KMS-11 (cell line): Measurements from ENCODE around the gene FOCAD.

Experiments
- H2AFZ ChIP-seq: fragments of 200-600 bp; sonication (generic); 2 replicates; pipeline ENCODE4 v1.6.1; 2016; ENCODE audit warnings: antibody characterized with exemption, mixed run types, low read depth
- H3K27ac ChIP-seq: fragments of 200-600 bp; sonication (generic); 2 replicates; pipeline ENCODE4 v1.6.1; 2016; ENCODE audit warnings: mild to moderate bottlenecking, mixed run types
- H3K27me3 ChIP-seq: fragments of 200-600 bp; sonication (generic); 2 replicates; pipeline ENCODE4 v1.6.1; 2017; ENCODE audit warnings: mild to moderate bottlenecking, low read depth, mixed run types, moderate library complexity; ENCODE audit not compliant: insufficient read depth
- H3K36me3 ChIP-seq: fragments of 200-600 bp; sonication (generic); 2 replicates; pipeline ENCODE4 v1.6.1; 2017; ENCODE audit warnings: mild to moderate bottlenecking, mixed run types; ENCODE audit not compliant: insufficient read depth
- H3K4me1 ChIP-seq: fragments of 200-600 bp; sonication (generic); 2 replicates; pipeline ENCODE4 v1.6.1; 2016; ENCODE audit warnings: mild to moderate bottlenecking, low read depth, mixed run types; ENCODE audit not compliant: poor library complexity, severe bottlenecking
- H3K4me2 ChIP-seq: fragments of 200-600 bp; sonication (generic); 2 replicates; pipeline ENCODE4 v1.7.0; 2016; ENCODE audit warnings: mild to moderate bottlenecking, mixed run types
- H3K4me3 ChIP-seq: fragments of 200-600 bp; sonication (generic); IDR thresholded peaks from 2 replicates; pipeline ENCODE4 v1.6.1; 2017; ENCODE audit warnings: low read depth, low read length, mixed read lengths; ENCODE audit not compliant: insufficient read depth
- H3K79me2 ChIP-seq: fragments of 200-600 bp; sonication (generic); 2 replicates; pipeline ENCODE4 v1.6.1; 2016; ENCODE audit warnings: low read depth, mixed run types; ENCODE audit not compliant: insufficient read depth
- H3K9ac ChIP-seq: fragments of 200-600 bp; sonication (generic); 2 replicates; pipeline ENCODE4 v1.6.1; 2016; ENCODE audit warnings: mild to moderate bottlenecking, mixed run types
- H4K20me1 ChIP-seq: fragments of 200-600 bp; sonication (generic); 2 replicates; pipeline ENCODE4 v1.6.1; 2016; ENCODE audit warnings: mild to moderate bottlenecking, mixed run types; ENCODE audit not compliant: insufficient read depth
- TF ChIP-seq, protein P1 (sequence below): fragments of 200-600 bp; sonication (generic); conservative IDR thresholded peaks from 2 replicates; pipeline ENCODE4 v1.6.1; 2017; ENCODE audit warnings: low read depth, mild to moderate bottlenecking, antibody characterized with exemption, low read length, moderate library complexity, mixed read lengths

The FOCAD gene

GRCh38 chr9:20898885-20899554 is 215.0 kb downstream of the FOCAD start:
- Histone ChIP-seq H3K36me3 (no peaks in the 10 kb centered on the region), H4K20me1 (no peaks in the 10 kb centered on the region), H3K27ac (no peak overlapping the region), H3K4me3 (no peak overlapping the region), H3K9ac (no peak overlapping the region), H3K4me1 (no peaks in the 10 kb centered on the region), H3K79me2 (no peaks in the 10 kb centered on the region), H3K27me3 (no peaks in the 10 kb centered on the region), H2AFZ (no peak overlapping the region), H3K4me2 (no peak overlapping the region)
- TF ChIP-seq, protein P1, sequence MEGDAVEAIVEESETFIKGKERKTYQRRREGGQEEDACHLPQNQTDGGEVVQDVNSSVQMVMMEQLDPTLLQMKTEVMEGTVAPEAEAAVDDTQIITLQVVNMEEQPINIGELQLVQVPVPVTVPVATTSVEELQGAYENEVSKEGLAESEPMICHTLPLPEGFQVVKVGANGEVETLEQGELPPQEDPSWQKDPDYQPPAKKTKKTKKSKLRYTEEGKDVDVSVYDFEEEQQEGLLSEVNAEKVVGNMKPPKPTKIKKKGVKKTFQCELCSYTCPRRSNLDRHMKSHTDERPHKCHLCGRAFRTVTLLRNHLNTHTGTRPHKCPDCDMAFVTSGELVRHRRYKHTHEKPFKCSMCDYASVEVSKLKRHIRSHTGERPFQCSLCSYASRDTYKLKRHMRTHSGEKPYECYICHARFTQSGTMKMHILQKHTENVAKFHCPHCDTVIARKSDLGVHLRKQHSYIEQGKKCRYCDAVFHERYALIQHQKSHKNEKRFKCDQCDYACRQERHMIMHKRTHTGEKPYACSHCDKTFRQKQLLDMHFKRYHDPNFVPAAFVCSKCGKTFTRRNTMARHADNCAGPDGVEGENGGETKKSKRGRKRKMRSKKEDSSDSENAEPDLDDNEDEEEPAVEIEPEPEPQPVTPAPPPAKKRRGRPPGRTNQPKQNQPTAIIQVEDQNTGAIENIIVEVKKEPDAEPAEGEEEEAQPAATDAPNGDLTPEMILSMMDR = no peak

DNA sequence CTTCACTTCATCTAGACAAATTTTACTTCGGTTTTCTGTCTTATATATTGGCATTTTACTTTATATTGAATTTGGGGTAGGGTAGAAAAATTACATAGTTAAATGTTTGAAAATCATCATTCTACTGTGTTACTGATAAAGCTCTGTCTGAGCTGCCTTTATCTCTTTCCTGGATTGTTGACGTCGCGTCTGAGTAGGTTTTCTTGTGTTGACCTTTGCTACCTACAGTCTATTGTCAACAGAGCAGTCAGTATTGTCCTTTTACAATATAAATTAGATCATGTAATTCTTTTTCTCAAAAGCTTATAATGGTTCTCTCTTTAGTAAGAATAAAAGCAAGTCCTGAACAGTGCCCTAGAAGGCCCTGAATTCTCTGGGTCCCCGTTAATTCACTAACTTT is 219.2 kb downstream of the FOCAD start:
- Histone ChIP-seq H3K9ac (no peak overlapping the region), H4K20me1 (no peaks in the 10 kb centered on the region), H3K4me3 (no peak overlapping the region), H3K27ac (no peak overlapping the region), H3K4me2 (no peak overlapping the region), H2AFZ (no peak overlapping the region), H3K4me1 (no peaks in the 10 kb centered on the region), H3K27me3 (no peaks in the 10 kb centered on the region), H3K36me3 (no peaks in the 10 kb centered on the region), H3K79me2 (no peaks in the 10 kb centered on the region)
- TF ChIP-seq, protein P1 = no peak

- Histone ChIP-seq H3K79me2 (no peaks in the 10 kb centered on the region), H3K27ac (no peak overlapping the region), H3K36me3 (no peaks in the 10 kb centered on the region), H3K27me3 (no peaks in the 10 kb centered on the region), H3K4me2 (no peak overlapping the region), H2AFZ (no peak overlapping the region), H3K4me3 (no peak overlapping the region), H3K4me1 (no peaks in the 10 kb centered on the region), H4K20me1 (no peaks in the 10 kb centered on the region), H3K9ac (no peak overlapping the region)
- TF ChIP-seq, protein P1 = no peak
Observed at GRCh38 chr9:20904995-20905394, 220.9 kb downstream of the FOCAD start.

- no peaks in the 10 kb centered on the region for H3K36me3 ChIP-seq
- no peak overlapping the region for H3K4me2 ChIP-seq
- H3K27me3 ChIP-seq = no peaks in the 10 kb centered on the region
- no peak overlapping the region for H3K4me3 ChIP-seq
- H3K9ac ChIP-seq = no peak overlapping the region
- H2AFZ ChIP-seq = no peak overlapping the region
- no peak overlapping the region for H3K27ac ChIP-seq
- TF ChIP-seq, protein P1 = no peak
- H3K79me2 ChIP-seq = no peaks in the 10 kb centered on the region
- H4K20me1 ChIP-seq = no peaks in the 10 kb centered on the region
- no peaks in the 10 kb centered on the region for H3K4me1 ChIP-seq
Observed at GRCh38 chr9:20906326-20906725, 222.3 kb downstream of the FOCAD start.
